ENCODE measurements around the gene PROM1.

DNA sequence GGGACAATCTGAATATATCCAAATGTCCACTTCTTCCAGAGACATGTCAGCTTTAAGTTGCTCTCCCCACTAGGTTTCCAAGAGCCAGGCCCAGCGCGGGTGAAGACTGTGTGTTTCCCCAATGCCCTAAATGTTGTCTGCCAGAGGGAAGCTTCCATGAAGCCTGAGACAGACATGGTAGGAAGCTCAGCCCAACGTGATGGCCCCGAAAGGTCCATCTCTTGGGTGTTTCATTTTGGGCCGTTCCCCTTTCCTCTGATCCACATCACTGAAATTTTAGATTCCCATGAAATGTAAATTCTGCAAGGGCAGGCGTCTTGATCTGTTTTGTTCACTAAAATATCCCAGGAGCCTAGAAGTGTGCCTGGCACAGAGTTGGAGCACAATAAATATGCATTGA lies 25.4 kb upstream of the PROM1 start:
- TF ChIP-seq, protein P1, sequence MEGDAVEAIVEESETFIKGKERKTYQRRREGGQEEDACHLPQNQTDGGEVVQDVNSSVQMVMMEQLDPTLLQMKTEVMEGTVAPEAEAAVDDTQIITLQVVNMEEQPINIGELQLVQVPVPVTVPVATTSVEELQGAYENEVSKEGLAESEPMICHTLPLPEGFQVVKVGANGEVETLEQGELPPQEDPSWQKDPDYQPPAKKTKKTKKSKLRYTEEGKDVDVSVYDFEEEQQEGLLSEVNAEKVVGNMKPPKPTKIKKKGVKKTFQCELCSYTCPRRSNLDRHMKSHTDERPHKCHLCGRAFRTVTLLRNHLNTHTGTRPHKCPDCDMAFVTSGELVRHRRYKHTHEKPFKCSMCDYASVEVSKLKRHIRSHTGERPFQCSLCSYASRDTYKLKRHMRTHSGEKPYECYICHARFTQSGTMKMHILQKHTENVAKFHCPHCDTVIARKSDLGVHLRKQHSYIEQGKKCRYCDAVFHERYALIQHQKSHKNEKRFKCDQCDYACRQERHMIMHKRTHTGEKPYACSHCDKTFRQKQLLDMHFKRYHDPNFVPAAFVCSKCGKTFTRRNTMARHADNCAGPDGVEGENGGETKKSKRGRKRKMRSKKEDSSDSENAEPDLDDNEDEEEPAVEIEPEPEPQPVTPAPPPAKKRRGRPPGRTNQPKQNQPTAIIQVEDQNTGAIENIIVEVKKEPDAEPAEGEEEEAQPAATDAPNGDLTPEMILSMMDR (IDR thresholded peaks at IDR 0.05), result no peak
- no peak for TF ChIP-seq POLR2AphosphoS5 (IDR thresholded peaks at IDR 0.05)
